SK-N-SH (cell line): Measurements from ENCODE around the gene BEX1. TPM values are rescaled to one million over a fixed set of nuclear protein-coding genes. Genes with fewer than 3 reads are reported as not detected.

Experiments
- CTCF ChIA-PET: fragments of 300-600, 350-600 bp; formaldehyde crosslinking; extraction: SDS; loops from one replicate; lab custom pipeline; 2021; lab: Yijun Ruan, JAX
- POLR2A ChIA-PET: fragments of 350-600 bp; sonication (Branson Sonifier 250); formaldehyde crosslinking; extraction: SDS; loops from one replicate; lab custom pipeline; 2020; ENCODE audit warnings: antibody characterized with exemption, inconsistent platforms; lab: Yijun Ruan, JAX
- DNase-seq: peaks from one replicate; pipeline ENCODE4 v3.0.0; 2012
- H2AFZ ChIP-seq: fragments of 200-600 bp; sonication (generic); 2 replicates; pipeline ENCODE4 v1.8.1; 2016; ENCODE audit warnings: antibody characterized with exemption, mild to moderate bottlenecking, low read depth
- H3F3A ChIP-seq: fragments of 200-600 bp; sonication (generic); replicated peaks from 2 replicates; pipeline ENCODE3; 2016; ENCODE audit warnings: antibody characterized with exemption, mild to moderate bottlenecking; ENCODE audit not compliant: insufficient read depth
- H3K27ac ChIP-seq, 2 experiments: fragments of 200-500 bp in 1 of 2; fragments of 200-600 bp in 1 of 2; sonication (Bioruptor generic) in 1 of 2; sonication (generic), shearing (Covaris generic) in 1 of 2; 2 replicates each; pipeline versions ENCODE4 v1.5.1 to v1.6.1; 2014 to 2016; ENCODE audit warnings: low read depth in 2 of 2, inconsistent platforms in 1 of 2, low read length in 1 of 2, mild to moderate bottlenecking in 1 of 2, mixed read lengths in 1 of 2
- H3K27me3 ChIP-seq: fragments of 200-600 bp; sonication (generic), shearing (Covaris generic); 2 replicates; pipeline ENCODE4 v1.6.1; 2016; ENCODE audit warnings: mixed run types; ENCODE audit not compliant: insufficient read depth
- H3K36me3 ChIP-seq, 2 experiments: fragments of 200-500 bp in 1 of 2; fragments of 200-600 bp in 1 of 2; sonication (Bioruptor generic) in 1 of 2; sonication (generic) in 1 of 2; replicated peaks in 1 of 2; 2 replicates each; pipeline versions ENCODE3 to v1.5.1; 2014 to 2016; ENCODE audit warnings: low read length in 1 of 2, mild to moderate bottlenecking in 1 of 2; ENCODE audit not compliant: insufficient read depth in 2 of 2, control insufficient read depth in 1 of 2
- H3K4me1 ChIP-seq, 2 experiments: fragments of 200-500 bp in 1 of 2; fragments of 200-600 bp in 1 of 2; sonication (Bioruptor generic) in 1 of 2; sonication (generic), shearing (Covaris generic) in 1 of 2; 2 replicates each; pipeline versions ENCODE4 v1.5.1 to v1.6.1; 2014 to 2016; ENCODE audit warnings: low read depth in 1 of 2, low read length in 1 of 2, mixed run types in 1 of 2; ENCODE audit not compliant: insufficient read depth in 2 of 2, control insufficient read depth in 1 of 2
- H3K4me2 ChIP-seq: fragments of 200-600 bp; sonication (generic), shearing (Covaris generic); 2 replicates; pipeline ENCODE4 v1.6.1; 2017; ENCODE audit warnings: mixed run types
- H3K4me3 ChIP-seq, 2 experiments: fragments of 200-500 bp in 1 of 2; fragments of 200-600 bp in 1 of 2; sonication (Bioruptor generic) in 1 of 2; sonication (generic), shearing (Covaris generic) in 1 of 2; 2 replicates each; pipeline versions ENCODE4 v1.5.1 to v1.8.1; 2014 to 2016; ENCODE audit warnings: low read depth in 2 of 2, inconsistent platforms in 1 of 2, low read length in 1 of 2, mild to moderate bottlenecking in 1 of 2, mixed read lengths in 1 of 2, moderate library complexity in 1 of 2
- H3K79me2 ChIP-seq: fragments of 200-600 bp; sonication (generic); 2 replicates; pipeline ENCODE4 v1.8.1; 2017; ENCODE audit warnings: mild to moderate bottlenecking; ENCODE audit not compliant: insufficient read depth
- H3K9ac ChIP-seq: fragments of 200-600 bp; sonication (generic); 2 replicates; pipeline ENCODE4 v1.6.1; 2017; ENCODE audit warnings: mixed run types
- H3K9me2 ChIP-seq: fragments of 200-600 bp; sonication (generic); 2 replicates; pipeline ENCODE4 v1.6.1; 2017; ENCODE audit warnings: mixed run types
- H3K9me3 ChIP-seq: fragments of 200-600 bp; sonication (generic); 2 replicates; pipeline ENCODE4 v1.6.1; 2017; ENCODE audit warnings: mixed run types, mild to moderate bottlenecking, moderate library complexity
- H4K20me1 ChIP-seq: fragments of 200-600 bp; sonication (generic); 2 replicates; pipeline ENCODE4 v1.6.1; 2017; ENCODE audit warnings: mild to moderate bottlenecking, mixed run types; ENCODE audit not compliant: insufficient read depth
- CHD2 ChIP-seq: fragments of 150-350 bp; IDR thresholded peaks from 2 replicates; pipeline ENCODE4 v1.6.1; 2018; ENCODE audit warnings: low read length; ENCODE audit not compliant: partially characterized antibody
- ELF1 ChIP-seq: IDR thresholded peaks from 2 replicates; pipeline ENCODE4 v1.4.0; 2012
- EP300 ChIP-seq, 2 experiments: IDR thresholded peaks; 2 replicates each; pipeline versions ENCODE4 v1.4.0 to v1.6.1; 2012; ENCODE audit warnings: borderline replicate concordance in 1 of 2, low read depth in 1 of 2, low read length in 1 of 2
- EZH2phosphoT487 ChIP-seq: fragments of 200-600 bp; sonication (generic); IDR thresholded peaks from 2 replicates; pipeline ENCODE4 v1.6.1; 2017; ENCODE audit warnings: low read depth, mixed run types, mild to moderate bottlenecking, antibody characterized with exemption, moderate library complexity, borderline replicate concordance
- FOSL2 ChIP-seq: IDR thresholded peaks from 2 replicates; pipeline ENCODE4 v1.4.0; 2012; ENCODE audit warnings: low read depth, mild to moderate bottlenecking, moderate library complexity, borderline replicate concordance
- GABPA ChIP-seq: IDR thresholded peaks from 2 replicates; pipeline ENCODE4 v1.4.0; 2012; ENCODE audit warnings: low read depth, mild to moderate bottlenecking
- MEF2A ChIP-seq: IDR thresholded peaks from 2 replicates; pipeline ENCODE4 v1.4.0; 2012; ENCODE audit warnings: low read depth, borderline replicate concordance
- PBX3 ChIP-seq: IDR thresholded peaks from 2 replicates; pipeline ENCODE4; 2012
- RAD21 ChIP-seq: IDR thresholded peaks from 2 replicates; pipeline ENCODE4 v1.6.1; 2012; ENCODE audit warnings: mild to moderate bottlenecking, low read length
- RCOR1 ChIP-seq: fragments of 150-350 bp; IDR thresholded peaks from 2 replicates; pipeline ENCODE4 v1.6.1; 2017; ENCODE audit warnings: antibody characterized with exemption, low read length
- RFX5 ChIP-seq: IDR thresholded peaks from 2 replicates; pipeline ENCODE4 v1.6.1; 2012; ENCODE audit warnings: mild to moderate bottlenecking, improper control_type of control experiment, low read length
- SMC3 ChIP-seq: IDR thresholded peaks from 2 replicates; pipeline ENCODE4 v1.6.1; 2012; ENCODE audit warnings: low read depth, low read length, improper control_type of control experiment
- TCF12 ChIP-seq: IDR thresholded peaks from 2 replicates; pipeline ENCODE4 v1.4.0; 2012
- TEAD4 ChIP-seq: IDR thresholded peaks from 2 replicates; pipeline ENCODE4 v1.4.0; 2012; ENCODE audit warnings: mild to moderate bottlenecking, borderline replicate concordance; ENCODE audit not compliant: insufficient read depth
- YY1 ChIP-seq: IDR thresholded peaks from 2 replicates; pipeline ENCODE4 v1.4.0; 2012; ENCODE audit warnings: low read depth, mild to moderate bottlenecking
- ZBTB33 ChIP-seq: IDR thresholded peaks from 2 replicates; pipeline ENCODE4 v1.4.0; 2012; ENCODE audit warnings: low read depth, borderline replicate concordance
- WGBS: methylation state at CpG from one replicate; pipeline ENCODE4 v1.1.6; 2017; ENCODE audit warnings: low lambda C conversion rate; 5-methylcytosine and 5-hydroxymethylcytosine counted together
- polyA plus RNA-seq, 3 experiments: library from polyadenylated mRNA; depleted of rRNA; stranded (reverse); fragments of >200 nt; gene quantifications; 2 replicates each; pipeline ENCODE4 v1.2.3, GENCODE V29; 2012
- TF ChIP-seq, protein P1 (sequence below): IDR thresholded peaks from 2 replicates; pipeline ENCODE4 v1.4.0; 2012; ENCODE audit warnings: low read depth
- TF ChIP-seq, protein P2 (sequence below): IDR thresholded peaks from 2 replicates; pipeline ENCODE4 v1.4.0; 2012; ENCODE audit warnings: low read depth, borderline replicate concordance

Gene BEX1
- polyA plus RNA-seq, 1 of the 3 experiments (the other 2 are of a cell fraction), result 206 TPM

DNA sequence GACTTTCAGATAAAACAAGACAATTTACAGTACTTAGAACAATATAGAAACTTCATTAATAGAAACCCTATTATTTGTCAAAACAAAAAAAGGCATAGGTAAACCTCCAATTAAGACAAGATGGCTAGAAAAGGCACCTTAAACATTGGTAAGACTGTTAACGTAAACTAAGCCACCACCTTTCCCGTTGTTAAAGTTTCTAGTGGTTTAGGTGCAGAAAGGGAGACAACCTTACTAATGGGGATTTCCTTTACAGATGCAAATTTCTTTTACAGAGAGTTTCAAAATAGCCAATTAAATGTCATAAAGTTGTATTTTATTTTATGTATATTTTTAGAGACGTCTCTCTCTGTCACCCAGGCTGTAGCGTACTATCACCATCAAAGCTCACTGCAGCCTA is 36.5 kb upstream of the BEX1 start:
- Histone ChIP-seq H3K36me3 (no peaks in the 10 kb centered on the region), H3K4me1 (no peaks in the 10 kb centered on the region)
- TF ChIP-seq ELF1 (no peak), CHD2 (no peak), MEF2A (no peak), ZBTB33 (no peak)
- TF ChIP-seq, all 33 proteins: peak for 0
- no peak overlapping the region for H3K27ac ChIP-seq
- ChIA-PET CTCF (no interaction called here), POLR2A (no interaction called here)
- no peaks in the 10 kb centered on the region for H3F3A ChIP-seq
- H2AFZ ChIP-seq, result no peak overlapping the region
- H3K79me2 ChIP-seq, result no peaks in the 10 kb centered on the region
- no peaks in the 10 kb centered on the region for H3K9me2 ChIP-seq
- H3K9ac ChIP-seq, result no peak overlapping the region
- no peaks in the 10 kb centered on the region for H3K9me3 ChIP-seq
- no peak overlapping the region for H3K4me3 ChIP-seq
- no peak for DNase-seq
- 43% methylated on average over 4 of the region's 4 CpGs for WGBS
- no peak overlapping the region for H3K4me2 ChIP-seq
- no peaks in the 10 kb centered on the region for H4K20me1 ChIP-seq
- no peaks in the 10 kb centered on the region; the same call in 1 of the 2 replicates for H3K27me3 ChIP-seq

DNA sequence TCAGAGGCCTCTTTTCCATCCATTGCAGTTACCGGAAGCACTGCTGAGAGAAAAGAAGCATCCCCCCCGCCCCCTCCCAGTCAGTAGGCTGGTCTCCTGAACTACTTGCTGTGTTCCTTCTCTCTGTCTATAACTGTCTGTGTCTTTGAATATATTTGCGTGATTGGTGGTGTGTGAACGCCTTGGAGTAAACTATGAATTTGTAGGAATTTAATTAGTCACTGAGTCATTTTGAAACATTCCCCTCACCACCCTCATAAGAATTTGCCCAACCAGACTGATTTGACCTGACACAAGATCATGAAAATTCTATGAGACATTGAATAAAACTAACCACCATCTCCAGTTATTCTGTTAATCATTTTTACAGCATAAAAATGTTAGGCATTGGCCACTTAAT is 35.7 kb upstream of the BEX1 start:
- no peaks in the 10 kb centered on the region for H3K9me2 ChIP-seq
- no peak for TF ChIP-seq GABPA
- TF ChIP-seq ZBTB33, result no peak
- no peak for TF ChIP-seq YY1
- no peak for TF ChIP-seq EP300 (IDR thresholded peaks at IDR 0.05; ENCODE audit: borderline replicate concordance in 1 of 2, low read depth in 1 of 2, low read length in 1 of 2)
- no peak for TF ChIP-seq EZH2phosphoT487
- no peak for TF ChIP-seq FOSL2
- no peak for TF ChIP-seq TEAD4
- TF ChIP-seq RCOR1, result no peak
- TF ChIP-seq RFX5, result no peak
- TF ChIP-seq, protein P1, sequence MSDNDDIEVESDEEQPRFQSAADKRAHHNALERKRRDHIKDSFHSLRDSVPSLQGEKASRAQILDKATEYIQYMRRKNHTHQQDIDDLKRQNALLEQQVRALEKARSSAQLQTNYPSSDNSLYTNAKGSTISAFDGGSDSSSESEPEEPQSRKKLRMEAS, result no peak
- TF ChIP-seq SMC3, result no peak
- no peak for TF ChIP-seq PBX3
- no peak for TF ChIP-seq RAD21
- TF ChIP-seq, protein P2, sequence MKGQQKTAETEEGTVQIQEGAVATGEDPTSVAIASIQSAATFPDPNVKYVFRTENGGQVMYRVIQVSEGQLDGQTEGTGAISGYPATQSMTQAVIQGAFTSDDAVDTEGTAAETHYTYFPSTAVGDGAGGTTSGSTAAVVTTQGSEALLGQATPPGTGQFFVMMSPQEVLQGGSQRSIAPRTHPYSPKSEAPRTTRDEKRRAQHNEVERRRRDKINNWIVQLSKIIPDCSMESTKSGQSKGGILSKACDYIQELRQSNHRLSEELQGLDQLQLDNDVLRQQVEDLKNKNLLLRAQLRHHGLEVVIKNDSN, result no peak
- TF ChIP-seq MEF2A, result no peak
- no peak for TF ChIP-seq TCF12
- ChIA-PET CTCF (no interaction called here), POLR2A (no interaction called here)
- H2AFZ ChIP-seq, result no peak overlapping the region
- 45% methylated on average over 4 of the region's 4 CpGs for WGBS
- H3K27ac ChIP-seq, result no peak overlapping the region
- H3K4me1 ChIP-seq, result no peaks in the 10 kb centered on the region
- no peak overlapping the region for H3K4me3 ChIP-seq
- no peaks in the 10 kb centered on the region; the same call in 1 of the 2 replicates for H3K27me3 ChIP-seq
- H4K20me1 ChIP-seq, result no peaks in the 10 kb centered on the region
- DNase-seq, result no peak
- no peaks in the 10 kb centered on the region for H3F3A ChIP-seq
- H3K4me2 ChIP-seq, result no peak overlapping the region
- no peaks in the 10 kb centered on the region for H3K9me3 ChIP-seq
- H3K36me3 ChIP-seq, result no peaks in the 10 kb centered on the region
- no peaks in the 10 kb centered on the region for H3K79me2 ChIP-seq
- no peak overlapping the region for H3K9ac ChIP-seq
